Calu3 (cell line): ENCODE data around the gene FAM222A. TPM values are rescaled to one million over a fixed set of nuclear protein-coding genes. Genes with fewer than 3 reads are reported as not detected.

ENCODE experiments used
- Bru-seq: library from RNA; stranded (reverse); fragments of 400-500 nt; gene quantifications from one replicate; lab custom pipeline; 2021; lab: Mats Ljungman, UMichigan
- BruChase-seq, 2 experiments: library from RNA; stranded (reverse); fragments of 400-500 nt; gene quantifications; one replicate each; lab custom pipeline; 2021; lab: Mats Ljungman, UMichigan
- BruUV-seq: library from RNA; stranded (reverse); fragments of 400-500 nt; replicated peaks from 2 replicates; lab custom pipeline; 2021; lab: Mats Ljungman, UMichigan
- CTCF ChIA-PET: fragments of 300-600 bp; sonication (Branson Sonifier 250); formaldehyde crosslinking; loops from one replicate; lab custom pipeline; 2022; ENCODE audit warnings: antibody characterized with exemption; lab: Charles Lee
- DNase-seq: peaks from one replicate; pipeline ENCODE4 v3.0.0; 2022
- H3K27ac Mint-ChIP-seq: one replicate; pipeline ENCODE4 v1.8.0; 2022; ENCODE audit warnings: mixed read lengths; ENCODE audit not compliant: unreplicated experiment
- H3K27me3 Mint-ChIP-seq: one replicate; pipeline ENCODE4 v1.8.0; 2022; ENCODE audit warnings: mixed read lengths; ENCODE audit not compliant: unreplicated experiment
- H3K36me3 Mint-ChIP-seq: one replicate; pipeline ENCODE4 v1.8.0; 2022; ENCODE audit warnings: mild to moderate bottlenecking, moderate library complexity, mixed read lengths; ENCODE audit not compliant: insufficient read depth, unreplicated experiment
- H3K4me1 Mint-ChIP-seq: one replicate; pipeline ENCODE4 v1.8.0; 2022; ENCODE audit warnings: mild to moderate bottlenecking, low read depth, mixed read lengths; ENCODE audit not compliant: unreplicated experiment
- H3K4me3 Mint-ChIP-seq: one replicate; pipeline ENCODE4 v1.8.0; 2022; ENCODE audit warnings: mild to moderate bottlenecking, low read depth, moderate library complexity, mixed read lengths; ENCODE audit not compliant: unreplicated experiment
- H3K9me3 Mint-ChIP-seq: one replicate; pipeline ENCODE4 v1.8.0; 2022; ENCODE audit warnings: low read depth, mixed read lengths; ENCODE audit not compliant: unreplicated experiment
- CTCF ChIP-seq: fragments of 200-600 bp; IDR thresholded peaks from one replicate; pipeline ENCODE4 v1.8.0; 2022; ENCODE audit warnings: antibody characterized with exemption; ENCODE audit not compliant: unreplicated experiment
- intact Hi-C: fragments of 100-400 bp; cut with micrococcal nuclease; formaldehyde crosslinking; loops from one replicate; pipeline ENCODE4 v1.10.0; 2022; ENCODE audit not compliant: unreplicated experiment
- long read RNA-seq: library from polyadenylated mRNA; stranded (forward); transcript quantifications from one replicate; pipeline ENCODE4 v2.0.0, GENCODE V29; 2022
- total RNA-seq: library from RNA; stranded (reverse); gene quantifications from 2 replicates; pipeline ENCODE4 v1.2.3, GENCODE V29; 2022

FAM222A gene
- total RNA-seq (2.4 and 3.1 TPM in 2 replicates), Bru-seq, nascent RNA (percentile 30 among the genes with signal in this experiment), BruChase-seq, experiment 1, labeled RNA remaining after a 6-hour chase (percentile 26 among the genes with signal in this experiment), BruChase-seq, experiment 2, labeled RNA remaining after a 2-hour chase (percentile 27 among the genes with signal in this experiment)
- long read RNA-seq, transcript FAM222A-202 (3 exons, 3,294 nt): major isoform, 7 of 10 reads
- long read RNA-seq, partial matches to known transcripts: 0 of 10 reads
- long read RNA-seq, other reads (novel, unspliced or antisense): 3 of 10 reads

DNA sequence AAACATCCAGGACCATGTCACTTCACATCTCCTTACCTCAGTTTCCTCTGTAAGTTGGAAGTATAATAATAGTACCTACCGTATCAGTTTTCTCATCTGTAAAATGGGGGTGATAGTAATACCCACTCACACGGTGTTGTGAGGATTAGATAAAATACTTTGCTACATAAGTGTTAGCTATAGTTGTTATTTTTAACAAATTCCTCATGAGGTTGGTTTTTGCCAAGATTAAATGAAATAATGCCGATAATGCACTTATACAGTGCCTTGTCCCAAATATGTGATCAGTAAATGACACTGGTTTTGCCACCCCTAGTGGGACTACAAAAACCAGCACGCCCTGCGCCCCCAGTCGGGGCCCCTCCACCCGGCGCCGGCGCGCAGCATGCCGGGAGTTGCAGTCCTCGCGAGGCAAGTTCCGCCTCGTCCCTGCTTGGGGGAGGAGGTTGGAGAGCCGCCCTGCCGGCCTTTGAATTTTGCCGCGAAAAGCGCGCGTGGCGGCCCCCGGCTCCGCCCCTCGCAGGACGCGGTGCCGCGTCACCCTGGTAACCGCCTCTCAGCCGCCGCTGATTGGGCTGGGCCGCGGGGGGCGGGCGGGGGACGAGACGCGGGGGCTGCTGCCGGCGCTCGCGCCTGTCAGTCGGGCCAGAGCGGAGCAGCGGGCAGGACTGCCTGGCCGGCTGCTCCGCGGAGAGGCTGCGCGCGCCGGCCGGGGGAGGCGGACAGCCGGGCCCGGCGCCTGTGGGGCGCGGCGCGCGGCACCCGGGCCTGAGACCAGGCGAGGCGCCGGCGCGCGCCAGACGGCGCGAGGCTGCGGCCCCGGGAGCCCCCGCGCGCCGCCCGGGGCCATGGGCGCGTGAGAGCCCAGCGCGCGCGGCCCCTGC is at the start of gene FAM222A:
Gene FAM222A, plus strand, starts transcription at position 639 of the 884 bp plus-strand sequence. CDS start 30,322 bp downstream, outside the sequence.
- H3K9me3 Mint-ChIP-seq: no peaks in the 10 kb centered on the region
- peaks cover 35% of the 10 kb centered on the region for H3K27me3 Mint-ChIP-seq
- intact Hi-C loops: loop anchor here (5.0 kb wide), 1 partner anchor 116 kb away; no protein-coding TSS in a partner anchor
- no TSS peak for BruUV-seq
- peak; percentile 99 for DNase-seq
- CTCF ChIA-PET: interaction anchor here (0.6 to 2.7 kb wide), 2 partner anchors 48 to 116 kb away, joined by 3 to 12 read pairs; no protein-coding TSS in a partner anchor
- TF ChIP-seq CTCF: no peak
- H3K27ac Mint-ChIP-seq: no peak within 1 kb of the TSS
- H3K4me1 Mint-ChIP-seq: peaks cover 29% of the 10 kb centered on the region
- peak within 1 kb of the TSS; percentile 69 for H3K4me3 Mint-ChIP-seq
- H3K36me3 Mint-ChIP-seq: peaks cover 19% of the 10 kb centered on the region

GRCh38 chr12:109664402-109664801 is 49.2 kb upstream of the FAM222A start:
- no peak overlapping the region for H3K4me3 Mint-ChIP-seq
- intact Hi-C loops: no loop called here
- no TSS peak for BruUV-seq
- peaks cover 39% of the 10 kb centered on the region for H3K27me3 Mint-ChIP-seq
- H3K9me3 Mint-ChIP-seq: no peaks in the 10 kb centered on the region
- H3K36me3 Mint-ChIP-seq: no peaks in the 10 kb centered on the region
- DNase-seq: no peak
- no peak for TF ChIP-seq CTCF
- no peaks in the 10 kb centered on the region for H3K4me1 Mint-ChIP-seq
- no peak overlapping the region for H3K27ac Mint-ChIP-seq
- CTCF ChIA-PET: no interaction called here

DNA sequence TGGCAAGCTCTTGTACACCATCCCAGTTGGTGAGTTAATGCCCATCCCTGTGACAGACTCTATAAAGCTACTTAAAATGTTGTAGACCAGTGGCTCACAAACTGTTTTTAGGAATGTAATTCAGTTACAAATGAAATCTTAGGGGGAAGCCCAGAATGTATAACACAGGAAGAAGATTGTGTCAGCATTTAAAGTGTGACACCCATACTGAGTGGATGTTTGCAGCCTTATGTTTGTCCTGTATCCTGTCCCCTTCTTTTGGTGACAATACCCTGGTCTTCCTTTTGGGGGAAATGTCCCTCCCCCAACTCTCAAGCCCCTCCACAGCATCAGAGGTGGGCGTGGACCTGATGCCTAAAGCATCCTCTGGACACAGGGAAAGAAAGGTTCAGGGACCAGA is 47.6 kb upstream of the FAM222A start:
- intact Hi-C loops: no loop called here
- Mint-ChIP-seq H3K27ac (no peak overlapping the region), H3K4me3 (no peak overlapping the region), H3K27me3 (peaks cover 56% of the 10 kb centered on the region), H3K9me3 (no peaks in the 10 kb centered on the region), H3K36me3 (no peaks in the 10 kb centered on the region), H3K4me1 (no peaks in the 10 kb centered on the region)
- CTCF ChIA-PET: interaction anchor here (0.7 kb wide), 1 partner anchor 47 kb away, joined by 3 read pairs; no protein-coding TSS in a partner anchor
- BruUV-seq: no TSS peak
- DNase-seq: no peak
- TF ChIP-seq CTCF: no peak

DNA sequence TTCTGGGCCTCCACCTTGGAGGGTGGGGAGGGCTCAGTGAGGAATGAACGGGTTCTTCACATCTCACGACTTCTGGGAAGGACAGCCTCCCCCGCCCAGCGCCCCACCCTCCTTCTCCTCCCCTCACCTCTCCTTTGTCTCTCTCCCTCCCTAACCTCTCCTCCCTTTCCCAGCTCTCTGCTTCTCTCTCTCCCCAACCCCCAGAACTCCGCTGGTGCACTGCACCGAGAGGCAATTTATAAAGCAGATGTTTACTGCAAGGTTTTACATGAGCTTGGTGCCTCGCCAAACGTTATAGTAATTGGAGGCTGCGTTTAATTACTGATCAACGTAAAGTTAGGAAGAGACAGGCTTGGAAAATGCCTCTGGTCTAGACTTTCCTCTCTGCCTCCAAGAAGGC is 42.9 kb upstream of the FAM222A start:
- no peak for DNase-seq
- peaks cover 68% of the 10 kb centered on the region for H3K27me3 Mint-ChIP-seq
- BruUV-seq: no TSS peak
- intact Hi-C loops: no loop called here
- no peak for TF ChIP-seq CTCF
- no peak overlapping the region for H3K4me3 Mint-ChIP-seq
- CTCF ChIA-PET: interaction anchor here (0.6 kb wide), 1 partner anchor 33 kb away, joined by 5 read pairs; no protein-coding TSS in a partner anchor
- no peaks in the 10 kb centered on the region for H3K4me1 Mint-ChIP-seq
- H3K36me3 Mint-ChIP-seq: no peaks in the 10 kb centered on the region
- no peaks in the 10 kb centered on the region for H3K9me3 Mint-ChIP-seq
- no peak overlapping the region for H3K27ac Mint-ChIP-seq
